K562 (cell line): ENCODE measurements around the gene FOXR1. TPM values are rescaled to one million over a fixed set of nuclear protein-coding genes. Genes with fewer than 3 reads are reported as not detected.

Experiments
- CBFB ChIP-seq: sonication (generic); formaldehyde crosslinking; IDR thresholded peaks from 2 replicates; pipeline ENCODE4 v1.4.0; 2020; ENCODE audit warnings: mild to moderate bottlenecking, missing genetic modification reagents
- CBX5 ChIP-seq: IDR thresholded peaks from 2 replicates; pipeline ENCODE4 v1.6.1; 2014; ENCODE audit warnings: low read depth, borderline replicate concordance
- CEBPG ChIP-seq, 3 experiments: fragments of 200-800 bp in 1 of 3; sonication (Bioruptor generic) in 1 of 3; sonication (generic) in 1 of 3; formaldehyde crosslinking in 1 of 3; IDR thresholded peaks in 2 of 3; conservative IDR thresholded peaks in 1 of 3; 2 replicates each; pipeline versions ENCODE4 v1.6.1 to v1.8.0; 2016 to 2022; ENCODE audit warnings: missing compliant biosample characterization in 2 of 3, missing genetic modification characterization in 2 of 3, mild to moderate bottlenecking in 1 of 3, missing genetic modification reagents in 1 of 3
- ERF ChIP-seq: fragments of 450-650 bp; formaldehyde crosslinking; IDR thresholded peaks from 2 replicates; pipeline ENCODE4 v1.4.0; 2020; ENCODE audit warnings: mild to moderate bottlenecking, mixed read lengths
- GATA2 ChIP-seq: sonication (generic); formaldehyde crosslinking; IDR thresholded peaks from 2 replicates; pipeline ENCODE4 v1.4.0; 2020; ENCODE audit warnings: mild to moderate bottlenecking, missing genetic modification reagents
- HNRNPL ChIP-seq: fragments of 200-400 bp; formaldehyde crosslinking; IDR thresholded peaks from 2 replicates; pipeline ENCODE4 v1.6.1; 2017; ENCODE audit warnings: low read depth, mild to moderate bottlenecking, low read length
- KAT8 ChIP-seq: fragments of 450-650 bp; IDR thresholded peaks from 2 replicates; pipeline ENCODE4 v1.6.1; 2016; ENCODE audit warnings: low read depth, mild to moderate bottlenecking
- KLF10 ChIP-seq: fragments of 250-450 bp; sonication (Bioruptor Pico); IDR thresholded peaks from 2 replicates; pipeline ENCODE4 v1.6.1; 2021; ENCODE audit warnings: matching md5 sums
- MCM7 ChIP-seq, 2 experiments: fragments of 450-650 bp; IDR thresholded peaks; 2 replicates each; pipeline ENCODE4 v1.6.1; 2016 to 2018
- ZC3H8 ChIP-seq: fragments of 450-650 bp; IDR thresholded peaks from 2 replicates; pipeline ENCODE4 v1.6.1; 2017
- ZNF212 ChIP-seq: fragments of 450-650 bp; formaldehyde crosslinking; IDR thresholded peaks from 2 replicates; pipeline ENCODE4 v1.4.0; 2020; ENCODE audit warnings: mild to moderate bottlenecking
- ZNF239 ChIP-seq: fragments of 250-450 bp; sonication (Bioruptor Pico); IDR thresholded peaks from 2 replicates; pipeline ENCODE4 v1.4.0; 2020; ENCODE audit warnings: mild to moderate bottlenecking
- ZNF324 ChIP-seq: fragments of 250-450 bp; sonication (Bioruptor Pico); IDR thresholded peaks from 2 replicates; pipeline ENCODE4 v1.4.0; 2020; ENCODE audit warnings: mild to moderate bottlenecking
- polyA plus RNA-seq, 8 experiments: library from polyadenylated mRNA; depleted of rRNA in 4 of 8; stranded (reverse) in 5 of 8; unstranded in 3 of 8; fragments of >200 nt; fragmentation: Nextera tagmentation in 2 of 8; fragmentation: Illumina TruSeq in 1 of 8; extraction: Ambion mirVana in 2 of 8; extraction: Trizol in 1 of 8; gene quantifications; 2 replicates each; pipeline versions ENCODE4 v1.2.1 to v1.2.3, GENCODE V29; 2011 to 2014; ENCODE audit warnings: inconsistent platforms in 1 of 8, missing spikeins in 1 of 8
- total RNA-seq, 7 experiments: library from RNA; depleted of rRNA in 6 of 7; stranded (reverse); fragments of >200 nt in 6 of 7; fragmentation: Illumina TruSeq in 2 of 7; extraction: Trizol in 2 of 7; gene quantifications; 2 replicates each; pipeline versions ENCODE4 v1.2.1 to v1.2.3, GENCODE V29; 2011 to 2021; ENCODE audit warnings: low replicate concordance in 1 of 7
- TF ChIP-seq, protein P1 (sequence below): fragments of 450-650 bp; IDR thresholded peaks from 2 replicates; pipeline ENCODE4 v1.6.1; 2017; ENCODE audit warnings: mild to moderate bottlenecking, moderate library complexity
- TF ChIP-seq, protein P2 (sequence below), 2 experiments: fragments of 450-650 bp; formaldehyde crosslinking in 1 of 2; IDR thresholded peaks; 2 replicates each; pipeline versions ENCODE4 v1.4.0 to v1.6.1; 2014 to 2020; ENCODE audit warnings: mild to moderate bottlenecking in 2 of 2, borderline replicate concordance in 1 of 2, low read depth in 1 of 2
- TF ChIP-seq, protein P3 (sequence below): fragments of 250-450 bp; sonication (Bioruptor Pico); IDR thresholded peaks from 2 replicates; pipeline ENCODE4 v1.4.0; 2020; ENCODE audit warnings: mild to moderate bottlenecking, moderate library complexity

FOXR1 gene
- total and polyA plus RNA-seq, 9 of the 15 experiments (the other 6 are each of a cell fraction or from before 2014, with no cell fraction given): not detected

DNA sequence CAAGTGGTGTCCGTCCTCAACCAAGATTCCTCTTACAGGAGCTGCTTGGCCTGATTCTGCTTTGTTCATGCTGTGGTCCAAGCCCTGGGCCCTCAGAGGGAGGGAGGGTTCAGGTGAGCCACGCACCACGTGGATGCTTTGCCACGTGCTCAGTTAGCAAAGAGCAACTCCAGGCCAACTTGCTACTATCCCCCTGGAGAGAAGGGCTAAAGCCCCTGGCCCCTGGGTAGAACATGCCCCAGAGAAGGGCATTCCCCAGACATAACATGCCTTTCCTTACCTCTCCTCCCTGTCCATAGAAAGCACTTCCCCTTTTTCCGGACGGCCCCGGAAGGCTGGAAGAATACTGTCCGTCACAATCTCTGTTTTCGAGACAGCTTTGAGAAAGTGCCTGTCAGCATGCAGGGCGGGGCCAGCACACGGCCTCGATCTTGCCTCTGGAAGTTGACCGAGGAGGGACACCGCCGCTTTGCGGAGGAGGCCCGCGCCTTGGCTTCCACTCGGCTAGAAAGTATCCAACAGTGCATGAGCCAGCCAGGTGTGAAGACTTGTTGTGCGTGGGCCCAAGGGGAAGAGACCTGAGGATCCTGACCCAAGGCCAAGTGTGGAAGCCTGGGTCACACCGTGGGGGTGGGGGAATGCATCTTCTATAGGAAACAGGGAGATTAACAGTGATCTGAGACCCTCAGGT lies 8.8 kb downstream of the FOXR1 start (continued):
- TF ChIP-seq CBX5 (no peak), CBFB (CRISPR knock-in tag) (peak; percentile 87), KAT8 (no peak), HNRNPL (no peak), KLF10 (CRISPR knock-in tag) (no peak), CEBPG (CRISPR knock-in tag; IDR thresholded peaks at IDR 0.05) (no peak), CEBPG (tag; conservative IDR thresholded peaks at IDR 0.05 in 1 of 2, IDR thresholded peaks at IDR 0.05 in 1 of 2) (no peak), GATA2 (CRISPR knock-in tag) (no peak), ZNF212 (no peak), MCM7 (IDR thresholded peaks at IDR 0.05) (no peak), ZC3H8 (no peak), ZNF324 (CRISPR knock-in tag) (no peak), ZNF239 (CRISPR knock-in tag) (no peak), ERF (CRISPR knock-in tag) (0 out of 2 replicates have a peak, but pooled peaks have one; percentile 15)
- TF ChIP-seq, protein P1, sequence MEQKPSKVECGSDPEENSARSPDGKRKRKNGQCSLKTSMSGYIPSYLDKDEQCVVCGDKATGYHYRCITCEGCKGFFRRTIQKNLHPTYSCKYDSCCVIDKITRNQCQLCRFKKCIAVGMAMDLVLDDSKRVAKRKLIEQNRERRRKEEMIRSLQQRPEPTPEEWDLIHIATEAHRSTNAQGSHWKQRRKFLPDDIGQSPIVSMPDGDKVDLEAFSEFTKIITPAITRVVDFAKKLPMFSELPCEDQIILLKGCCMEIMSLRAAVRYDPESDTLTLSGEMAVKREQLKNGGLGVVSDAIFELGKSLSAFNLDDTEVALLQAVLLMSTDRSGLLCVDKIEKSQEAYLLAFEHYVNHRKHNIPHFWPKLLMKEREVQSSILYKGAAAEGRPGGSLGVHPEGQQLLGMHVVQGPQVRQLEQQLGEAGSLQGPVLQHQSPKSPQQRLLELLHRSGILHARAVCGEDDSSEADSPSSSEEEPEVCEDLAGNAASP: no peak
- TF ChIP-seq, protein P2, sequence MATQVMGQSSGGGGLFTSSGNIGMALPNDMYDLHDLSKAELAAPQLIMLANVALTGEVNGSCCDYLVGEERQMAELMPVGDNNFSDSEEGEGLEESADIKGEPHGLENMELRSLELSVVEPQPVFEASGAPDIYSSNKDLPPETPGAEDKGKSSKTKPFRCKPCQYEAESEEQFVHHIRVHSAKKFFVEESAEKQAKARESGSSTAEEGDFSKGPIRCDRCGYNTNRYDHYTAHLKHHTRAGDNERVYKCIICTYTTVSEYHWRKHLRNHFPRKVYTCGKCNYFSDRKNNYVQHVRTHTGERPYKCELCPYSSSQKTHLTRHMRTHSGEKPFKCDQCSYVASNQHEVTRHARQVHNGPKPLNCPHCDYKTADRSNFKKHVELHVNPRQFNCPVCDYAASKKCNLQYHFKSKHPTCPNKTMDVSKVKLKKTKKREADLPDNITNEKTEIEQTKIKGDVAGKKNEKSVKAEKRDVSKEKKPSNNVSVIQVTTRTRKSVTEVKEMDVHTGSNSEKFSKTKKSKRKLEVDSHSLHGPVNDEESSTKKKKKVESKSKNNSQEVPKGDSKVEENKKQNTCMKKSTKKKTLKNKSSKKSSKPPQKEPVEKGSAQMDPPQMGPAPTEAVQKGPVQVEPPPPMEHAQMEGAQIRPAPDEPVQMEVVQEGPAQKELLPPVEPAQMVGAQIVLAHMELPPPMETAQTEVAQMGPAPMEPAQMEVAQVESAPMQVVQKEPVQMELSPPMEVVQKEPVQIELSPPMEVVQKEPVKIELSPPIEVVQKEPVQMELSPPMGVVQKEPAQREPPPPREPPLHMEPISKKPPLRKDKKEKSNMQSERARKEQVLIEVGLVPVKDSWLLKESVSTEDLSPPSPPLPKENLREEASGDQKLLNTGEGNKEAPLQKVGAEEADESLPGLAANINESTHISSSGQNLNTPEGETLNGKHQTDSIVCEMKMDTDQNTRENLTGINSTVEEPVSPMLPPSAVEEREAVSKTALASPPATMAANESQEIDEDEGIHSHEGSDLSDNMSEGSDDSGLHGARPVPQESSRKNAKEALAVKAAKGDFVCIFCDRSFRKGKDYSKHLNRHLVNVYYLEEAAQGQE (IDR thresholded peaks at IDR 0.05; ENCODE audit: borderline replicate concordance): peak; percentile 32
- TF ChIP-seq, protein P2 (CRISPR knock-in tag; IDR thresholded peaks at IDR 0.05; ENCODE audit: low read depth): no peak
- TF ChIP-seq, protein P3, sequence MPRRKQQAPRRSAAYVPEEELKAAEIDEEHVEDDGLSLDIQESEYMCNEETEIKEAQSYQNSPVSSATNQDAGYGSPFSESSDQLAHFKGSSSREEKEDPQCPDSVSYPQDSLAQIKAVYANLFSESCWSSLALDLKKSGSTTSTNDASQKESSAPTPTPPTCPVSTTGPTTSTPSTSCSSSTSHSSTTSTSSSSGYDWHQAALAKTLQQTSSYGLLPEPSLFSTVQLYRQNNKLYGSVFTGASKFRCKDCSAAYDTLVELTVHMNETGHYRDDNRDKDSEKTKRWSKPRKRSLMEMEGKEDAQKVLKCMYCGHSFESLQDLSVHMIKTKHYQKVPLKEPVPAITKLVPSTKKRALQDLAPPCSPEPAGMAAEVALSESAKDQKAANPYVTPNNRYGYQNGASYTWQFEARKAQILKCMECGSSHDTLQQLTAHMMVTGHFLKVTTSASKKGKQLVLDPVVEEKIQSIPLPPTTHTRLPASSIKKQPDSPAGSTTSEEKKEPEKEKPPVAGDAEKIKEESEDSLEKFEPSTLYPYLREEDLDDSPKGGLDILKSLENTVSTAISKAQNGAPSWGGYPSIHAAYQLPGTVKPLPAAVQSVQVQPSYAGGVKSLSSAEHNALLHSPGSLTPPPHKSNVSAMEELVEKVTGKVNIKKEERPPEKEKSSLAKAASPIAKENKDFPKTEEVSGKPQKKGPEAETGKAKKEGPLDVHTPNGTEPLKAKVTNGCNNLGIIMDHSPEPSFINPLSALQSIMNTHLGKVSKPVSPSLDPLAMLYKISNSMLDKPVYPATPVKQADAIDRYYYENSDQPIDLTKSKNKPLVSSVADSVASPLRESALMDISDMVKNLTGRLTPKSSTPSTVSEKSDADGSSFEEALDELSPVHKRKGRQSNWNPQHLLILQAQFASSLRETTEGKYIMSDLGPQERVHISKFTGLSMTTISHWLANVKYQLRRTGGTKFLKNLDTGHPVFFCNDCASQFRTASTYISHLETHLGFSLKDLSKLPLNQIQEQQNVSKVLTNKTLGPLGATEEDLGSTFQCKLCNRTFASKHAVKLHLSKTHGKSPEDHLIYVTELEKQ (CRISPR knock-in tag): no peak
